AG09309 (cell line): ENCODE measurements around the gene ABCG2.
"Not testable (repeated sequence)": the region's sequence is repeated elsewhere in the genome, so short reads cannot be mapped to it uniquely, and the experiment has no call there.

Experiments
- DNase-seq: peaks from one replicate; pipeline ENCODE4 v3.0.0-alpha.2; 2010; ENCODE audit warnings: low read depth
- H3K4me3 ChIP-seq: 2 replicates; pipeline ENCODE4 v1.5.1; 2011; ENCODE audit warnings: mild to moderate bottlenecking, low read depth, low read length, moderate library complexity; ENCODE audit not compliant: control insufficient read depth
- CTCF ChIP-seq: IDR thresholded peaks from 2 replicates; pipeline ENCODE4 v1.5.1; 2011; ENCODE audit warnings: mild to moderate bottlenecking, low read depth, low read length, inconsistent platforms; ENCODE audit not compliant: insufficient read depth, control insufficient read depth; ENCODE audit errors: missing control alignments

The ABCG2 gene

GRCh38 chr4:88134111-88134510 is 24.3 kb downstream of the ABCG2 start:
- no peak for TF ChIP-seq CTCF
- no peak for DNase-seq
- no peak overlapping the region for H3K4me3 ChIP-seq

GRCh38 chr4:88130544-88131305 is 27.7 kb downstream of the ABCG2 start:
- TF ChIP-seq CTCF: no peak
- DNase-seq: no peak
- H3K4me3 ChIP-seq: no peak overlapping the region

- H3K4me3 ChIP-seq: no peak overlapping the region
- TF ChIP-seq CTCF: no peak
- DNase-seq: no peak
These were observed 28.4 kb downstream of the ABCG2 start for GRCh38 chr4:88130003-88130402.

GRCh38 chr4:88122260-88122659 is 36.2 kb downstream of the ABCG2 start:
- not testable (repeated sequence) for DNase-seq, H3K4me3 ChIP-seq

GRCh38 chr4:88119943-88120342 is 38.5 kb downstream of the ABCG2 start:
- DNase-seq: no peak
- no peak overlapping the region for H3K4me3 ChIP-seq
- no peak for TF ChIP-seq CTCF

GRCh38 chr4:88115587-88115986 is 42.9 kb downstream of the ABCG2 start:
- DNase-seq: no peak
- TF ChIP-seq CTCF: no peak
- H3K4me3 ChIP-seq: no peak overlapping the region

- no peak for DNase-seq
- no peak for TF ChIP-seq CTCF
- H3K4me3 ChIP-seq: no peak overlapping the region
These were observed 45.6 kb downstream of the ABCG2 start for GRCh38 chr4:88112856-88113255.
